Spleen (tissue), 11 donors: ENCODE data around the gene SYNDIG1. TPM values are rescaled to one million over a fixed set of nuclear protein-coding genes. Genes with fewer than 3 reads are reported as not detected.

Experiments used
- DNase-seq: peaks from one replicate; pipeline ENCODE4 v3.0.0-alpha.2; 2020
- H3K27ac ChIP-seq, 8 donors: fragments of 200-600 bp; sonication (generic) in 7 of 8; 1 replicate in 4 of 8; 2 replicates in 4 of 8; pipeline versions ENCODE4 v1.5.0 to v1.8.0; 2016 to 2021; ENCODE audit warnings: inconsistent platforms in 4 of 8, mild to moderate bottlenecking in 4 of 8, moderate library complexity in 1 of 8
- H3K27me3 ChIP-seq, 7 donors: fragments of 200-600 bp; sonication (generic) in 6 of 7; replicated peaks in 1 of 7; 1 replicate in 4 of 7; 2 replicates in 3 of 7; pipeline versions ENCODE4 v1.5.0 to v1.8.0; 2016 to 2021; ENCODE audit warnings: inconsistent platforms in 3 of 7, mild to moderate bottlenecking in 1 of 7
- H3K36me3 ChIP-seq, 6 donors: fragments of 200-600 bp; sonication (generic) in 5 of 6; 1 replicate in 4 of 6; 2 replicates in 2 of 6; pipeline versions ENCODE4 v1.5.0 to v1.8.0; 2016 to 2021; ENCODE audit warnings: inconsistent platforms in 2 of 6
- H3K4me1 ChIP-seq, 6 donors: fragments of 200-600 bp; sonication (generic) in 5 of 6; 1 replicate in 3 of 6; 2 replicates in 3 of 6; pipeline versions ENCODE4 v1.5.0 to v1.8.0; 2016 to 2021; ENCODE audit warnings: inconsistent platforms in 3 of 6
- H3K4me3 ChIP-seq, 8 donors: fragments of 200-600 bp; sonication (generic) in 7 of 8; 1 replicate in 4 of 8; 2 replicates in 4 of 8; pipeline versions ENCODE4 v1.5.0 to v1.8.0; 2016 to 2021; ENCODE audit warnings: inconsistent platforms in 4 of 8, mild to moderate bottlenecking in 4 of 8, moderate library complexity in 2 of 8
- H3K9me3 ChIP-seq, 8 donors: fragments of 200-600 bp; sonication (generic) in 7 of 8; 1 replicate in 4 of 8; 2 replicates in 4 of 8; pipeline versions ENCODE4 v1.5.0 to v1.8.0; 2016 to 2021; ENCODE audit warnings: inconsistent platforms in 4 of 8
- POLR2A ChIP-seq, 3 donors: fragments of 450-650 bp; IDR thresholded peaks; one replicate each; pipeline ENCODE4 v1.5.1; 2017; ENCODE audit warnings: antibody characterized with exemption in 3 of 3, mild to moderate bottlenecking in 1 of 3
- POLR2AphosphoS5 ChIP-seq, 3 donors: sonication (generic); formaldehyde crosslinking; IDR thresholded peaks; one replicate each; pipeline ENCODE4 v1.5.1; 2017; ENCODE audit warnings: antibody characterized with exemption in 3 of 3
- WGBS, 5 donors: extraction: QIAGEN DNeasy Blood & Tissue Kit in 3 of 5; methylation state at CpG; one replicate each; pipeline versions ENCODE4 v1.1.5 to v1.1.7; 2013 to 2018; 5-methylcytosine and 5-hydroxymethylcytosine counted together
- intact Hi-C: fragments of 100-400 bp; cut with DNase I; formaldehyde crosslinking; loops from one replicate; pipeline ENCODE4 v1.15.0; 2023; ENCODE audit warnings: low total_unique reads
- polyA plus RNA-seq, 3 donors: library from polyadenylated mRNA; stranded (reverse); fragments of 200-250 nt; gene quantifications; one replicate each; pipeline ENCODE4 v1.2.1, GENCODE V29; 2013
- total RNA-seq, 7 donors: library from RNA; depleted of rRNA in 3 of 7; stranded (reverse); fragments of >200 nt in 3 of 7; fragmentation: NEBNext Ultra II Directional in 4 of 7; extraction: Animal tissue kit (Norgen Biotek cat#: 25700) in 4 of 7; gene quantifications; one replicate each; pipeline versions ENCODE4 v1.1.0 to v1.2.1, GENCODE V29; 2016 to 2021
- TF ChIP-seq, protein P1 (sequence below), 11 experiments: fragments of 200-600 bp in 7 of 11; fragments of 450-650 bp in 4 of 11; sonication (generic) in 4 of 11; IDR thresholded peaks in 8 of 11; conservative IDR thresholded peaks in 3 of 11; 1 replicate in 7 of 11; 2 replicates in 4 of 11; pipeline versions ENCODE4 v1.4.0 to v1.8.0; 2016 to 2021; ENCODE audit warnings: antibody characterized with exemption in 11 of 11, inconsistent platforms in 4 of 11, mild to moderate bottlenecking in 1 of 11
- donor health status: healthy with polysubstance abuse.
- donor health status: DM: no; HTN: no; CAD: no; lungs with moderate emphysema.
- donor health status: DM: no; HTN: no; CAD: no.
- donor health status: Bipolar disorder and iron deficiency.
- donor health status: healthy.
- donor health status: DM: no; HTN: no; CAD: no.
- donor health status: DM: yes; HTN: yes; CAD: no.

Gene SYNDIG1
- total and polyA plus RNA-seq, 10 donors: 0.70 to 3.5 (median 1.3) TPM

DNA sequence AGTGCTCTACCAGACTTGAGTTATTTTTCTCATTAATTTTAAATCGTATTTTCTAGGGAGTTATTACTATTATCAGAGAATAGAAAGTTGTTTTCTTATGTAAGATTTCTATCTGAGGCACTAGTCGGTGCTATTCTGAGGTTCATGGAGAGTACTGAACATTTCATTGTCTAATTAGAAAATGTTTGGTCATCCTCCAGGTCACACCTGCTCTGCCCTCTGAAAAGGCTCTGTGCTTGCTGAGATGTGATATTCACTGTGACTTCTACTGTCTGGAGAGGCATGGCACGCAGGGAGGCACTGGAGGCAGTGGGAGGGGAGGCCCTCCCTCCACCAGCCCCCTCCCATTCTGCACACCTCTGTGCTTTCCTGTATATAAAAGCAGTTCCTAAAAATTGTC is 3.0 kb downstream of the SYNDIG1 start:
- no peak for DNase-seq
- TF ChIP-seq POLR2A (IDR thresholded peaks at IDR 0.05) (no peak), POLR2AphosphoS5 (IDR thresholded peaks at IDR 0.05) (no peak)
- TF ChIP-seq, protein P1, sequence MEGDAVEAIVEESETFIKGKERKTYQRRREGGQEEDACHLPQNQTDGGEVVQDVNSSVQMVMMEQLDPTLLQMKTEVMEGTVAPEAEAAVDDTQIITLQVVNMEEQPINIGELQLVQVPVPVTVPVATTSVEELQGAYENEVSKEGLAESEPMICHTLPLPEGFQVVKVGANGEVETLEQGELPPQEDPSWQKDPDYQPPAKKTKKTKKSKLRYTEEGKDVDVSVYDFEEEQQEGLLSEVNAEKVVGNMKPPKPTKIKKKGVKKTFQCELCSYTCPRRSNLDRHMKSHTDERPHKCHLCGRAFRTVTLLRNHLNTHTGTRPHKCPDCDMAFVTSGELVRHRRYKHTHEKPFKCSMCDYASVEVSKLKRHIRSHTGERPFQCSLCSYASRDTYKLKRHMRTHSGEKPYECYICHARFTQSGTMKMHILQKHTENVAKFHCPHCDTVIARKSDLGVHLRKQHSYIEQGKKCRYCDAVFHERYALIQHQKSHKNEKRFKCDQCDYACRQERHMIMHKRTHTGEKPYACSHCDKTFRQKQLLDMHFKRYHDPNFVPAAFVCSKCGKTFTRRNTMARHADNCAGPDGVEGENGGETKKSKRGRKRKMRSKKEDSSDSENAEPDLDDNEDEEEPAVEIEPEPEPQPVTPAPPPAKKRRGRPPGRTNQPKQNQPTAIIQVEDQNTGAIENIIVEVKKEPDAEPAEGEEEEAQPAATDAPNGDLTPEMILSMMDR (IDR thresholded peaks at IDR 0.05 in 8 of 11, conservative IDR thresholded peaks at IDR 0.05 in 3 of 11): no peak

GRCh38 chr20:24473435-24474223 is 4.2 kb downstream of the SYNDIG1 start:
- Histone ChIP-seq H3K4me3 (no peak overlapping the region), H3K27me3 (peaks cover 0 to 58% (median 31%) of the 10 kb centered on the region in 7 donors), H3K4me1 (peaks cover 3 to 29% (median 12%) of the 10 kb centered on the region in 6 donors), H3K9me3 (no peaks in the 10 kb centered on the region), H3K36me3 (no peaks in the 10 kb centered on the region), H3K27ac (no peak overlapping the region)
- intact Hi-C loops: no loop called here
- WGBS, 5 donors: 73 to 86% (median 81%) methylated on average over 7 of the region's 7 CpGs
- TF ChIP-seq POLR2AphosphoS5 (IDR thresholded peaks at IDR 0.05) (no peak), POLR2A (IDR thresholded peaks at IDR 0.05) (no peak)
- TF ChIP-seq, protein P1 (IDR thresholded peaks at IDR 0.05 in 8 of 11, conservative IDR thresholded peaks at IDR 0.05 in 3 of 11): no peak
- no peak for DNase-seq

More for the DNA sequence above, 3.0 kb downstream of the SYNDIG1 start:
- Histone ChIP-seq H3K36me3 (no peaks in the 10 kb centered on the region), H3K4me3 (no peak overlapping the region), H3K4me1 (peaks cover 3 to 29% (median 12%) of the 10 kb centered on the region in 6 donors), H3K9me3 (no peaks in the 10 kb centered on the region), H3K27me3 (peaks cover 0 to 63% (median 33%) of the 10 kb centered on the region in 7 donors), H3K27ac (no peak overlapping the region)
- intact Hi-C loops: no loop called here
- 76 to 89% (median 80%) methylated on average over 3 of the region's 3 CpGs for WGBS, 5 donors

GRCh38 chr20:24477831-24478547 is 8.6 kb downstream of the SYNDIG1 start:
- H3K36me3 ChIP-seq: no peaks in the 10 kb centered on the region
- no peak overlapping the region for H3K4me3 ChIP-seq
- intact Hi-C loops: no loop called here
- no peaks in the 10 kb centered on the region for H3K4me1 ChIP-seq
- TF ChIP-seq POLR2A (IDR thresholded peaks at IDR 0.05) (no peak), POLR2AphosphoS5 (IDR thresholded peaks at IDR 0.05) (no peak)
- TF ChIP-seq, protein P1 (IDR thresholded peaks at IDR 0.05 in 8 of 11, conservative IDR thresholded peaks at IDR 0.05 in 3 of 11): no peak
- DNase-seq: no peak
- H3K9me3 ChIP-seq: no peaks in the 10 kb centered on the region
- peaks cover 0 to 16% (median 0%) of the 10 kb centered on the region in 7 donors for H3K27me3 ChIP-seq
- no peak overlapping the region for H3K27ac ChIP-seq
- WGBS, 5 donors: 71 to 90% (median 81%) methylated on average over 11 of the region's 11 CpGs

DNA sequence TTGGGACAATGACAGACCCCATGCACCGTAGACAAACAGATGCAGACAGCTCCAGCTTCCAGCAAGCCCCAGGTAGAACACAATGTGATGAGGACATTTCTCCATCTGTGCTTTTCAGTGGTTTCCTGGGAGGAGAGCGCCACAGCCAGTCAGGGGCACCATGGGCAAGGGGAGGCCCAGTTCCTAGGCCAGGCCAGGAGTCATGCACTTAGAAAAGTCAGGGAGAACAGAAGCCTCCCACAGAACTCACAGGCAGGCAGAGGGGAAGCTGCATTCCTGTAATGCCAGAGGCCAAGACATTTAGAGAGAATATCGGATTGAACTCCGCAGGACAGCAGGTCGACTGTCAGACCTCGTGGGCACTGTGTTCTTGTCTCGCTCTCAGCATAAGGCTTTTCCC is 9.2 kb downstream of the SYNDIG1 start:
- intact Hi-C loops: no loop called here
- Histone ChIP-seq H3K4me3 (no peak overlapping the region), H3K27me3 (peaks cover 0 to 12% (median 0%) of the 10 kb centered on the region in 7 donors), H3K36me3 (no peaks in the 10 kb centered on the region), H3K27ac (no peak overlapping the region), H3K9me3 (no peaks in the 10 kb centered on the region), H3K4me1 (no peaks in the 10 kb centered on the region)
- TF ChIP-seq, protein P1 (IDR thresholded peaks at IDR 0.05 in 8 of 11, conservative IDR thresholded peaks at IDR 0.05 in 3 of 11): no peak
- TF ChIP-seq POLR2A (IDR thresholded peaks at IDR 0.05) (no peak), POLR2AphosphoS5 (IDR thresholded peaks at IDR 0.05) (no peak)
- 77 to 89% (median 85%) methylated on average over 6 to 7 of the region's 7 CpGs for WGBS, 5 donors
- DNase-seq: no peak
